GM12878 (cell line): ENCODE data around the gene CCS. TPM values are rescaled to one million over a fixed set of nuclear protein-coding genes. Genes with fewer than 3 reads are reported as not detected.
A peak's percentile ranks its signal among the peaks of the same experiment; 100 is the strongest.

Experiments used
- BACH1 ChIP-seq: fragments of 450-650 bp; IDR thresholded peaks from 2 replicates; pipeline ENCODE4 v1.6.1; 2017; ENCODE audit warnings: mild to moderate bottlenecking, borderline replicate concordance
- CREM ChIP-seq: IDR thresholded peaks from 2 replicates; pipeline ENCODE4 v1.6.1; 2014; ENCODE audit warnings: antibody characterized with exemption, low read depth
- GATAD2B ChIP-seq: fragments of 450-650 bp; conservative IDR thresholded peaks from 2 replicates; pipeline ENCODE4 v1.6.1; 2017; ENCODE audit warnings: low read depth, mild to moderate bottlenecking, moderate library complexity
- HDGF ChIP-seq: fragments of 450-650 bp; IDR thresholded peaks from 2 replicates; pipeline ENCODE4 v1.6.1; 2016; ENCODE audit warnings: antibody characterized with exemption
- IKZF1 ChIP-seq: fragments of 450-650 bp; conservative IDR thresholded peaks from 2 replicates; pipeline ENCODE4 v1.6.1; 2017; ENCODE audit warnings: antibody characterized with exemption, mild to moderate bottlenecking
- KDM1A ChIP-seq: fragments of 200-600 bp; sonication (generic); IDR thresholded peaks from 2 replicates; pipeline ENCODE4 v1.6.1; 2016; ENCODE audit warnings: borderline replicate concordance
- LARP7 ChIP-seq: fragments of 450-650 bp; IDR thresholded peaks from 2 replicates; pipeline ENCODE4 v1.6.1; 2017; ENCODE audit warnings: mild to moderate bottlenecking
- MXI1 ChIP-seq: fragments of 150-350 bp; IDR thresholded peaks from 2 replicates; pipeline ENCODE4 v1.6.1; 2011; ENCODE audit warnings: low read depth, mild to moderate bottlenecking, inconsistent platforms, low read length, improper control_type of control experiment
- NR2C1 ChIP-seq: fragments of 450-650 bp; IDR thresholded peaks from 2 replicates; pipeline ENCODE4 v1.6.1; 2017; ENCODE audit warnings: antibody characterized with exemption, mild to moderate bottlenecking, moderate library complexity
- POLR2A ChIP-seq: IDR thresholded peaks from 2 replicates; pipeline ENCODE4 v1.6.1; 2011; ENCODE audit warnings: low read depth, mild to moderate bottlenecking, low read length
- RUNX3 ChIP-seq: IDR thresholded peaks from 2 replicates; pipeline ENCODE4 v1.6.1; 2012; ENCODE audit warnings: low read length, inconsistent platforms
- SIN3A ChIP-seq: IDR thresholded peaks from 2 replicates; pipeline ENCODE4 v1.6.1; 2012; ENCODE audit warnings: low read depth, low read length, improper control_type of control experiment
- TCF3 ChIP-seq: IDR thresholded peaks from 2 replicates; pipeline ENCODE4 v1.6.1; 2012; ENCODE audit warnings: low read depth, mild to moderate bottlenecking, low read length, borderline replicate concordance; ENCODE audit not compliant: insufficient read depth
- YY1 ChIP-seq: IDR thresholded peaks from 2 replicates; pipeline ENCODE4 v1.6.1; 2011; ENCODE audit warnings: low read depth, mild to moderate bottlenecking, low read length
- ZBTB33 ChIP-seq: fragments of 450-650 bp; IDR thresholded peaks from 2 replicates; pipeline ENCODE4 v1.6.1; 2017; ENCODE audit warnings: mild to moderate bottlenecking
- polyA plus RNA-seq, 11 experiments: library from polyadenylated mRNA; depleted of rRNA in 4 of 11; unstranded in 6 of 11; stranded (reverse) in 5 of 11; fragments of >200 nt; fragmentation: Nextera tagmentation in 4 of 11; fragmentation: Illumina TruSeq in 1 of 11; extraction: Ambion mirVana in 4 of 11; extraction: Trizol in 1 of 11; gene quantifications; 1 replicate in 1 of 11; 2 replicates in 10 of 11; pipeline versions ENCODE4 v1.2.1 to v1.2.3, GENCODE V29; 2011 to 2016; ENCODE audit warnings: inconsistent platforms in 2 of 11, missing spikeins in 2 of 11, low read depth in 1 of 11
- total RNA-seq, 4 experiments: library from RNA; depleted of rRNA in 3 of 4; stranded (reverse); fragments of >200 nt in 3 of 4; fragmentation: Illumina TruSeq in 1 of 4; extraction: Trizol in 1 of 4; gene quantifications; 2 replicates each; pipeline versions ENCODE4 v1.2.1 to v1.2.3, GENCODE V29; 2013 to 2021
- TF ChIP-seq, protein P1 (sequence below): fragments of 450-650 bp; IDR thresholded peaks from 2 replicates; pipeline ENCODE4 v1.6.1; 2017; ENCODE audit warnings: mild to moderate bottlenecking, moderate library complexity
- TF ChIP-seq, protein P2 (sequence below): IDR thresholded peaks from 2 replicates; pipeline ENCODE4 v1.6.1; 2012; ENCODE audit warnings: low read length, inconsistent platforms

CCS gene
- total and polyA plus RNA-seq, 10 of the 15 experiments (the other 5 are each of a cell fraction or from before 2014, with no cell fraction given) = 1.5 to 44.2 (median 30.6) TPM

- TF ChIP-seq, protein P1, sequence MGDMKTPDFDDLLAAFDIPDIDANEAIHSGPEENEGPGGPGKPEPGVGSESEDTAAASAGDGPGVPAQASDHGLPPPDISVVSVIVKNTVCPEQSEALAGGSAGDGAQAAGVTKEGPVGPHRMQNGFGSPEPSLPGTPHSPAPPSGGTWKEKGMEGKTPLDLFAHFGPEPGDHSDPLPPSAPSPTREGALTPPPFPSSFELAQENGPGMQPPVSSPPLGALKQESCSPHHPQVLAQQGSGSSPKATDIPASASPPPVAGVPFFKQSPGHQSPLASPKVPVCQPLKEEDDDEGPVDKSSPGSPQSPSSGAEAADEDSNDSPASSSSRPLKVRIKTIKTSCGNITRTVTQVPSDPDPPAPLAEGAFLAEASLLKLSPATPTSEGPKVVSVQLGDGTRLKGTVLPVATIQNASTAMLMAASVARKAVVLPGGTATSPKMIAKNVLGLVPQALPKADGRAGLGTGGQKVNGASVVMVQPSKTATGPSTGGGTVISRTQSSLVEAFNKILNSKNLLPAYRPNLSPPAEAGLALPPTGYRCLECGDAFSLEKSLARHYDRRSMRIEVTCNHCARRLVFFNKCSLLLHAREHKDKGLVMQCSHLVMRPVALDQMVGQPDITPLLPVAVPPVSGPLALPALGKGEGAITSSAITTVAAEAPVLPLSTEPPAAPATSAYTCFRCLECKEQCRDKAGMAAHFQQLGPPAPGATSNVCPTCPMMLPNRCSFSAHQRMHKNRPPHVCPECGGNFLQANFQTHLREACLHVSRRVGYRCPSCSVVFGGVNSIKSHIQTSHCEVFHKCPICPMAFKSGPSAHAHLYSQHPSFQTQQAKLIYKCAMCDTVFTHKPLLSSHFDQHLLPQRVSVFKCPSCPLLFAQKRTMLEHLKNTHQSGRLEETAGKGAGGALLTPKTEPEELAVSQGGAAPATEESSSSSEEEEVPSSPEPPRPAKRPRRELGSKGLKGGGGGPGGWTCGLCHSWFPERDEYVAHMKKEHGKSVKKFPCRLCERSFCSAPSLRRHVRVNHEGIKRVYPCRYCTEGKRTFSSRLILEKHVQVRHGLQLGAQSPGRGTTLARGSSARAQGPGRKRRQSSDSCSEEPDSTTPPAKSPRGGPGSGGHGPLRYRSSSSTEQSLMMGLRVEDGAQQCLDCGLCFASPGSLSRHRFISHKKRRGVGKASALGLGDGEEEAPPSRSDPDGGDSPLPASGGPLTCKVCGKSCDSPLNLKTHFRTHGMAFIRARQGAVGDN = peak; percentile 59; the same call in 1 of the 2 replicates
- TF ChIP-seq CREM (peak; percentile 59; the same call in 1 of the 2 replicates), RUNX3 (no peak), TCF3 (0 out of 2 replicates have a peak, but pooled peaks have one; percentile 34), IKZF1 (peak; percentile 37), GATAD2B (0 out of 2 replicates have a peak, but pooled peaks have one; percentile 38), MXI1 (peak; percentile 29; the same call in 1 of the 2 replicates), SIN3A (0 out of 2 replicates have a peak, but pooled peaks have one; percentile 43), POLR2A (peak; percentile 65), KDM1A (no peak), YY1 (0 out of 2 replicates have a peak, but pooled peaks have one; percentile 18), LARP7 (0 out of 2 replicates have a peak, but pooled peaks have one; percentile 47), NR2C1 (no peak), HDGF (0 out of 2 replicates have a peak, but pooled peaks have one; percentile 54), BACH1 (0 out of 2 replicates have a peak, but pooled peaks have one; percentile 37), ZBTB33 (no peak)
- TF ChIP-seq, protein P2, sequence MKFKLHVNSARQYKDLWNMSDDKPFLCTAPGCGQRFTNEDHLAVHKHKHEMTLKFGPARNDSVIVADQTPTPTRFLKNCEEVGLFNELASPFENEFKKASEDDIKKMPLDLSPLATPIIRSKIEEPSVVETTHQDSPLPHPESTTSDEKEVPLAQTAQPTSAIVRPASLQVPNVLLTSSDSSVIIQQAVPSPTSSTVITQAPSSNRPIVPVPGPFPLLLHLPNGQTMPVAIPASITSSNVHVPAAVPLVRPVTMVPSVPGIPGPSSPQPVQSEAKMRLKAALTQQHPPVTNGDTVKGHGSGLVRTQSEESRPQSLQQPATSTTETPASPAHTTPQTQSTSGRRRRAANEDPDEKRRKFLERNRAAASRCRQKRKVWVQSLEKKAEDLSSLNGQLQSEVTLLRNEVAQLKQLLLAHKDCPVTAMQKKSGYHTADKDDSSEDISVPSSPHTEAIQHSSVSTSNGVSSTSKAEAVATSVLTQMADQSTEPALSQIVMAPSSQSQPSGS = no peak
These were observed 49.5 kb upstream of the CCS start (continued) for GRCh38 chr11:66543263-66544107.
